PC-9 (cell line): ENCODE data around the gene TRABD. TPM values are rescaled to one million over a fixed set of nuclear protein-coding genes. Genes with fewer than 3 reads are reported as not detected.
A peak's percentile ranks its signal among the peaks of the same experiment; 100 is the strongest.

Experiments
- BruUV-seq: library from RNA; stranded (reverse); fragments of 400-500 nt; replicated peaks from 2 replicates; lab custom pipeline; 2021; lab: Mats Ljungman, UMichigan
- CTCF ChIA-PET: fragments of 300-600 bp; sonication (Branson Sonifier 250); formaldehyde crosslinking; loops from one replicate; lab custom pipeline; 2022; ENCODE audit warnings: antibody characterized with exemption; lab: Charles Lee
- POLR2A ChIA-PET: fragments of 300-600 bp; sonication (Branson Sonifier 250); formaldehyde crosslinking; loops from one replicate; lab custom pipeline; 2022; ENCODE audit warnings: antibody characterized with exemption; ENCODE audit not compliant: unreplicated experiment; lab: Charles Lee
- DNase-seq, 2 experiments: peaks; one replicate each; pipeline versions ENCODE4 v3.0.0 to v3.0.0-alpha.2; 2015 to 2022; ENCODE audit warnings: mixed read lengths in 1 of 2
- H2AFZ ChIP-seq: fragments of 200-600 bp; sonication (generic); 2 replicates; pipeline ENCODE4 v1.8.1; 2017; ENCODE audit warnings: antibody characterized with exemption
- H3F3A ChIP-seq: fragments of 200-600 bp; sonication (generic); 2 replicates; pipeline ENCODE4 v1.8.1; 2017; ENCODE audit warnings: antibody characterized with exemption, mild to moderate bottlenecking, low read depth; ENCODE audit not compliant: insufficient read depth
- H3K27ac ChIP-seq: fragments of 200-600 bp; sonication (generic); 2 replicates; pipeline ENCODE4 v1.6.1; 2016; ENCODE audit warnings: mixed run types
- H3K27me3 ChIP-seq: fragments of 200-600 bp; sonication (generic); 2 replicates; pipeline ENCODE4 v1.6.1; 2016; ENCODE audit warnings: low read depth, mixed run types; ENCODE audit not compliant: insufficient read depth
- H3K36me3 ChIP-seq: fragments of 200-600 bp; sonication (generic); 2 replicates; pipeline ENCODE4 v1.6.1; 2016; ENCODE audit warnings: low read depth, mixed run types
- H3K4me1 ChIP-seq: fragments of 200-600 bp; sonication (generic); replicated peaks from 2 replicates; pipeline ENCODE4 v1.6.1; 2016; ENCODE audit warnings: mixed run types; ENCODE audit not compliant: insufficient read depth
- H3K4me2 ChIP-seq: fragments of 200-600 bp; sonication (generic); 2 replicates; pipeline ENCODE4 v1.6.1; 2017; ENCODE audit warnings: mixed run types
- H3K4me3 ChIP-seq: fragments of 200-600 bp; sonication (generic); 2 replicates; pipeline ENCODE4 v1.6.1; 2016; ENCODE audit warnings: mixed run types
- H3K79me2 ChIP-seq: fragments of 200-600 bp; sonication (generic); 2 replicates; pipeline ENCODE4 v1.6.1; 2017; ENCODE audit warnings: low read depth, mixed run types
- H3K9me2 ChIP-seq: fragments of 200-600 bp; sonication (generic); 2 replicates; pipeline ENCODE4 v1.8.1; 2017; ENCODE audit warnings: mild to moderate bottlenecking; ENCODE audit not compliant: insufficient read depth
- H3K9me3 ChIP-seq: fragments of 200-600 bp; sonication (generic); 2 replicates; pipeline ENCODE4 v1.8.1; 2016; ENCODE audit warnings: low read depth; ENCODE audit not compliant: insufficient read depth
- H4K20me1 ChIP-seq: fragments of 200-600 bp; sonication (generic); 2 replicates; pipeline ENCODE4 v1.8.1; 2017; ENCODE audit not compliant: insufficient read depth
- EZH2 ChIP-seq: fragments of 200-600 bp; sonication (generic); IDR thresholded peaks from 2 replicates; pipeline ENCODE4 v1.8.0; 2017; ENCODE audit warnings: antibody characterized with exemption, low read depth
- intact Hi-C: fragments of 100-400 bp; cut with micrococcal nuclease; formaldehyde crosslinking; loops from one replicate; pipeline ENCODE4 v1.10.0; 2022; ENCODE audit not compliant: unreplicated experiment
- total RNA-seq: library from RNA; stranded (reverse); gene quantifications from 2 replicates; pipeline ENCODE4 v1.2.3, GENCODE V29; 2021
- TF ChIP-seq, protein P1 (sequence below): fragments of 200-600 bp; sonication (generic); conservative IDR thresholded peaks from 2 replicates; pipeline ENCODE4 v1.6.1; 2017; ENCODE audit warnings: mixed run types, antibody characterized with exemption, mild to moderate bottlenecking, moderate library complexity

Gene TRABD
- total RNA-seq, 1 experiment from 2014 or later, result 68.2 TPM

DNA sequence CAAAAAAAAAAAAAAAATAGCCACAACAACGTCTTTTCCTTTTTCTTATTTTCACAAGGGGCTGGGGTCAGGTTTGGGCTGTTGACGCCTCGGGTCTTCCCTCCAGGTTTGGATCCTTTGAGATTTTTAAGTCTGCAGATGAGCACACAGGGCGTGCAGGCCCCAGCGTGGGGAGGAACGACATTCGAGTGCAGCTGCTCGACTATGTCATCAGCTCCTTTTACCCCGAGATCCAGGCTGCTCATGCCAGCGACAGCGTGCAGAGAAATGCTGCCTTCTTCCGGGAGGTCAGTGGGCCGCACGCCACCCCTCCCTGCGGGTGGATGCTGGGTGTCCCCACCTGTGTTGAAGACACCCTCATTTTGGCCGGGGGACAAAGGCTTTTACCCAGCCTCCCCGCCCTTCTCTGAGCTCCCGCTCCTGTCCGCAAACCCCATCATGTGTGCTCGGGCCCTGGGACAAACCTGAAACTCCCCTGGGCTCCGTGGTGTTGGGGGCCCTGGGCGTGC is 22.8 kb downstream of the TRABD start:
- Histone ChIP-seq H3F3A (peaks cover 39% of the 10 kb centered on the region; the same call in 1 of the 2 replicates), H3K27me3 (no peaks in the 10 kb centered on the region), H3K79me2 (peaks cover 10% of the 10 kb centered on the region), H3K27ac (no peak overlapping the region), H3K4me3 (no peak overlapping the region), H3K4me1 (no peaks in the 10 kb centered on the region), H3K36me3 (peaks cover 36% of the 10 kb centered on the region), H3K9me3 (no peaks in the 10 kb centered on the region), H4K20me1 (peaks cover 60% of the 10 kb centered on the region), H2AFZ (no peak overlapping the region), H3K9me2 (no peaks in the 10 kb centered on the region), H3K4me2 (no peak overlapping the region)
- TF ChIP-seq, protein P1, sequence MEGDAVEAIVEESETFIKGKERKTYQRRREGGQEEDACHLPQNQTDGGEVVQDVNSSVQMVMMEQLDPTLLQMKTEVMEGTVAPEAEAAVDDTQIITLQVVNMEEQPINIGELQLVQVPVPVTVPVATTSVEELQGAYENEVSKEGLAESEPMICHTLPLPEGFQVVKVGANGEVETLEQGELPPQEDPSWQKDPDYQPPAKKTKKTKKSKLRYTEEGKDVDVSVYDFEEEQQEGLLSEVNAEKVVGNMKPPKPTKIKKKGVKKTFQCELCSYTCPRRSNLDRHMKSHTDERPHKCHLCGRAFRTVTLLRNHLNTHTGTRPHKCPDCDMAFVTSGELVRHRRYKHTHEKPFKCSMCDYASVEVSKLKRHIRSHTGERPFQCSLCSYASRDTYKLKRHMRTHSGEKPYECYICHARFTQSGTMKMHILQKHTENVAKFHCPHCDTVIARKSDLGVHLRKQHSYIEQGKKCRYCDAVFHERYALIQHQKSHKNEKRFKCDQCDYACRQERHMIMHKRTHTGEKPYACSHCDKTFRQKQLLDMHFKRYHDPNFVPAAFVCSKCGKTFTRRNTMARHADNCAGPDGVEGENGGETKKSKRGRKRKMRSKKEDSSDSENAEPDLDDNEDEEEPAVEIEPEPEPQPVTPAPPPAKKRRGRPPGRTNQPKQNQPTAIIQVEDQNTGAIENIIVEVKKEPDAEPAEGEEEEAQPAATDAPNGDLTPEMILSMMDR, result no peak
- no peak for TF ChIP-seq EZH2
- BruUV-seq, result no TSS peak
- CTCF ChIA-PET, result no interaction called here
- POLR2A ChIA-PET, result interaction anchor here (0.6 kb wide), 1 partner anchor 72 kb away, joined by 8 read pairs; no protein-coding TSS in a partner anchor
- intact Hi-C loops, result no loop called here
- DNase-seq, result no peak

DNA sequence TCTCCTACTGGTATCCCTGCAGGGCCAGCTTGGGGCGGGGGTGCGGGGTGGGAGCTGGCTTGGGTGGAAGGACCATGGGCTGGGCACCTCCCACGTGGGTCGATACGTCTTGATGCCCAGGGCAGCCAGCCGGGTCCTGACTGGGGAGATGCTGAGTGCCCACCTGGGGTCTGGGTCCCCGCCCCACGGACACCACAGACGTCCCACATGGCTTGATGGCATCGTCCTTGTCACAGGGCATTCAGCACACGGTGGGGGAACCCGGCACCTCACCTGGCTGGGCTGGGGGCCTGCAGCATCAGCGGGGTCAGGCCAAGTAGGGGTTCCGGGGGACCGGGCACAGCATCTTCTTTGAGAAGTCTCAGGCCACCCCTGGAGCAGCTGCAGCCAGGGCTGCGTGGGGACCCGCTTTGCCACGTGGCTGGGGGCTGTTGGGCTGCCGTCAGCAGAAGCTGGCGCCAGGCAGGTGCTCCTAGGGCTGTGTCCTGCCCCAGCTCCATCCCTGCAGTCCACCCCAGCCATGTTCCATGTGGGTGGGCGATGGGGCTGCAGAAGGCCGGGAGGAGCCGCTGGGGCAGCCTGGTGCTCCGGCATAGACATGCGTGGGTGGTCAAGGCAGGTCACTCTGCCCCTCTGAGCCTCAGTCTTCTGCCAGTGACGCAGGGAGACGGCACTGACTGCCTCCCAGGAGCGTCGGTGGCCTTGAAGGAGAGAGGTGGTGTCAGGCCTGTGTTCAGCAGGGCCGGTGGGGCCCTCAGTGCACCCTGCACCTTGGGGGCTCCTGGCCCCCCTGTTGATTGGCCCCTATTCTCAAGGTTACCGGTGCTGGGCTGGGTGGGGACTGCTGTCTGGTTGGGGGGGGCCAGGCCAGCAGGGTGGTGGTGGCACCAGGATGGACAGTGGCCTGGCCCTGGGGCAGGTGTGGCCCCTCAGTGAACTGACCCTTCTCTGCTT is 23.5 kb downstream of the TRABD start:
- H3K9me3 ChIP-seq, result no peaks in the 10 kb centered on the region
- H4K20me1 ChIP-seq, result peaks cover 65% of the 10 kb centered on the region
- ChIA-PET POLR2A (no interaction called here), CTCF (no interaction called here)
- no peaks in the 10 kb centered on the region for H3K9me2 ChIP-seq
- peaks cover 36% of the 10 kb centered on the region for H3K36me3 ChIP-seq
- no peak overlapping the region for H3K4me3 ChIP-seq
- no peaks in the 10 kb centered on the region for H3K27me3 ChIP-seq
- no peak overlapping the region for H3K27ac ChIP-seq
- no peaks in the 10 kb centered on the region for H3K4me1 ChIP-seq
- no peak for DNase-seq
- H3F3A ChIP-seq, result peaks cover 42% of the 10 kb centered on the region; the same call in 1 of the 2 replicates
- peaks cover 4% of the 10 kb centered on the region; the same call in 1 of the 2 replicates for H3K79me2 ChIP-seq
- BruUV-seq, result no TSS peak
- no peak overlapping the region for H2AFZ ChIP-seq
- H3K4me2 ChIP-seq, result no peak overlapping the region
- TF ChIP-seq, protein P1, result no peak
- TF ChIP-seq EZH2, result no peak
- intact Hi-C loops, result loop anchor here (1.0 kb wide), 1 partner anchor 60 kb away; no protein-coding TSS in a partner anchor

DNA sequence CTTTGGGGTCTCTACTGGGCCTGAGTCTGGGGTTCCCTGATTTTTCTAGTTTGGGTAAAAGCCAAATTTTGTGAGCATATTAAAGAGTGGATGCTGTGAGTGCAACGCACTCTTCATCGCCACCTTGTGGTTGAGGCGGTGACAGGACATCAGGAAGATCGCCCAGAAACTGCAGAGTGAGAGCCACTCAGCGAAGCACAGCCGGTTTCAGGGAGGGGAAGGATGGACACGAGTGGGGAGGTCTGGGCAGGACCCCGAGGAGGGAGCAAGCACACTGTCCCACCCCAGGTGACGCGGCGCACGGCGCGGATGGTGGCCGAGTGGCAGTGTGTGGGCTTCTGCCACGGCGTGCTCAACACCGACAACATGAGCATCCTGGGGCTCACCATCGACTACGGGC is 24.2 kb downstream of the TRABD start:
- H3K27ac ChIP-seq, result no peak overlapping the region
- no peaks in the 10 kb centered on the region for H3K9me3 ChIP-seq
- H3F3A ChIP-seq, result peaks cover 48% of the 10 kb centered on the region; the same call in 1 of the 2 replicates
- POLR2A ChIA-PET, result no interaction called here
- CTCF ChIA-PET, result no interaction called here
- H3K4me1 ChIP-seq, result no peaks in the 10 kb centered on the region
- H3K27me3 ChIP-seq, result no peaks in the 10 kb centered on the region
- peaks cover 72% of the 10 kb centered on the region for H4K20me1 ChIP-seq
- TF ChIP-seq, protein P1, result peak; percentile 98
- no peak for TF ChIP-seq EZH2
- no TSS peak for BruUV-seq
- peak; percentile 48 to 53 for DNase-seq
- peaks cover 4% of the 10 kb centered on the region; the same call in 1 of the 2 replicates for H3K79me2 ChIP-seq
- H2AFZ ChIP-seq, result no peak overlapping the region
- H3K4me3 ChIP-seq, result no peak overlapping the region
- H3K9me2 ChIP-seq, result no peaks in the 10 kb centered on the region
- intact Hi-C loops, result loop anchor here (1.0 kb wide), 1 partner anchor 61 kb away; no protein-coding TSS in a partner anchor
- H3K4me2 ChIP-seq, result no peak overlapping the region
- peaks cover 35% of the 10 kb centered on the region for H3K36me3 ChIP-seq
